ENCODE results near the gene TRAP1.
A peak's percentile ranks its signal among the peaks of the same experiment; 100 is the strongest.
"Not testable (repeated sequence)": the region's sequence is repeated elsewhere in the genome, so short reads cannot be mapped to it uniquely, and the experiment has no call there.

The TRAP1 gene

GRCh38 chr16:3612510-3613466, 104.5 kb downstream of the TRAP1 start:
- no peak for DNase-seq (ENCODE audit: low spot score)

- peak; percentile 92 for DNase-seq (ENCODE audit: low spot score)
Observed at GRCh38 chr16:3611146-3611975, 106.0 kb downstream of the TRAP1 start, which contains the start of gene SLX4. TSS of gene SLX4 (minus strand) at chr16:3611606. CDS start at chr16:3608964, 2,642 bp downstream.

- no peak for DNase-seq (ENCODE audit: low spot score)
Observed at GRCh38 chr16:3610698-3611145, 106.6 kb downstream of the TRAP1 start.

GRCh38 chr16:3609895-3610697, 107.2 kb downstream of the TRAP1 start:
- DNase-seq (ENCODE audit: low spot score) = no peak

- DNase-seq (ENCODE audit: low spot score) = not testable (repeated sequence)
Observed at GRCh38 chr16:3608976-3609375, 108.3 kb downstream of the TRAP1 start.

GRCh38 chr16:3608069-3608468, 109.3 kb downstream of the TRAP1 start:
- DNase-seq (ENCODE audit: low spot score) = no peak
